Osteocyte (in vitro differentiated cells): ENCODE measurements around the gene PTGES3L. TPM values are rescaled to one million over a fixed set of nuclear protein-coding genes. Genes with fewer than 3 reads are reported as not detected.
"Not testable (repeated sequence)": the region's sequence is repeated elsewhere in the genome, so short reads cannot be mapped to it uniquely, and the experiment has no call there.

Experiments
- DNase-seq: peaks from one replicate; pipeline ENCODE4 v3.0.0; 2021; ENCODE audit warnings: mixed read lengths; ENCODE audit not compliant: unreplicated experiment; ENCODE audit errors: extremely low spot score
- H3K27ac Mint-ChIP-seq: one replicate; pipeline ENCODE4 v1.8.0; 2021; ENCODE audit warnings: mild to moderate bottlenecking, mixed read lengths; ENCODE audit not compliant: unreplicated experiment
- H3K27me3 Mint-ChIP-seq: one replicate; pipeline ENCODE4 v1.8.0; 2021; ENCODE audit warnings: mixed read lengths; ENCODE audit not compliant: unreplicated experiment
- H3K36me3 Mint-ChIP-seq: one replicate; pipeline ENCODE4 v1.8.0; 2021; ENCODE audit warnings: mixed read lengths; ENCODE audit not compliant: unreplicated experiment
- H3K4me1 Mint-ChIP-seq: one replicate; pipeline ENCODE4 v1.8.0; 2021; ENCODE audit warnings: mixed read lengths; ENCODE audit not compliant: unreplicated experiment
- H3K4me3 Mint-ChIP-seq: one replicate; pipeline ENCODE4 v1.8.0; 2021; ENCODE audit warnings: mild to moderate bottlenecking, moderate library complexity, mixed read lengths; ENCODE audit not compliant: unreplicated experiment
- H3K9me3 Mint-ChIP-seq: one replicate; pipeline ENCODE4 v1.8.0; 2021; ENCODE audit warnings: mixed read lengths; ENCODE audit not compliant: unreplicated experiment
- total RNA-seq: library from RNA; stranded (reverse); gene quantifications from 2 replicates; pipeline ENCODE4 v1.2.1, GENCODE V29; 2021
- TF ChIP-seq, protein P1 (sequence below): fragments of 200-600 bp; sonication (generic); IDR thresholded peaks from 2 replicates; pipeline ENCODE4 v1.5.0; 2021; ENCODE audit warnings: antibody characterized with exemption, mild to moderate bottlenecking, moderate library complexity

PTGES3L gene
- total RNA-seq, 1 donor from 2014 or later = 0.35 TPM

DNA sequence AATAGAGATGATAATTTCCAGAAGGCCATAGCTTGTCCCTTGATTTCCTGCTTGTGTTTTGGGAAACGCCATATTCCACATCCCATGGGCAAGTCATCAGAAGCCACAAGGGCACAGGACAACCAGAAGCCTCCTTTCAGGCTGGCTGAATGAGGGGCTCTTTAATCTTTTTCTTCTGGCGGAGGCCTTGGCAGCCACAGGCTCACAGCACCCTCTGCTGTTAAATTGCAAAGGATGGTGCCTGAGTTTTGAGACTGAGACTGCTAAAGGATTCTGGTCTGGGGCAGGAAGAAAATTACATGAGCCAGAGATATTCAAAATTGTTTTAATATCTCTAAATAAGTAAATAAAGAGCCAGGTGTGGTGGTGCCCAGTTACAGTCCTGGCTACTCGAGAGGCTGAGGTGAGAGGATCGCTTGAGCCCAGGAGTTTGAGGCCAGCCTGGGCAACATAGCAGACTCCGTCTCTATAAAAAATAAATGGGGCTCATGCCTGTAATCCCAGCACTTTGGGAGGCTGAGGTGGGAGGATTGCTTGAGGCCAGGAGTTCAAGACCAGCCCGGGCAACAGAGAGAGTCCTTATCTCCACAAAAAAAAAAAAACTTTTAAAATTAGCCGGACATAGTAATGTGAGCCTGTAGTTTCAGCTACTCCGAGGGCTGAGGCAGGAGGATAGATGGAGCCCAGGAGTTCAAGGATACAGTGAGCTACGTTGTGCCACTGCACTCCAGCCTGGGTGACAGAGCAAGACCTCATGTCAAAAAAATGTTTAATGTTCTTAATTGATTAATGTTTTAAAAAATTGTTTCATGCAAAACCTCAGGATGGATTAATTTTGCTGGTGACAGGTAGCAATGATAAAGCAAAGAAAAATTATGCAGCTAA lies 41.9 kb downstream of the PTGES3L start:
- DNase-seq = no peak
- no peaks in the 10 kb centered on the region for H3K9me3 Mint-ChIP-seq
- TF ChIP-seq, protein P1, sequence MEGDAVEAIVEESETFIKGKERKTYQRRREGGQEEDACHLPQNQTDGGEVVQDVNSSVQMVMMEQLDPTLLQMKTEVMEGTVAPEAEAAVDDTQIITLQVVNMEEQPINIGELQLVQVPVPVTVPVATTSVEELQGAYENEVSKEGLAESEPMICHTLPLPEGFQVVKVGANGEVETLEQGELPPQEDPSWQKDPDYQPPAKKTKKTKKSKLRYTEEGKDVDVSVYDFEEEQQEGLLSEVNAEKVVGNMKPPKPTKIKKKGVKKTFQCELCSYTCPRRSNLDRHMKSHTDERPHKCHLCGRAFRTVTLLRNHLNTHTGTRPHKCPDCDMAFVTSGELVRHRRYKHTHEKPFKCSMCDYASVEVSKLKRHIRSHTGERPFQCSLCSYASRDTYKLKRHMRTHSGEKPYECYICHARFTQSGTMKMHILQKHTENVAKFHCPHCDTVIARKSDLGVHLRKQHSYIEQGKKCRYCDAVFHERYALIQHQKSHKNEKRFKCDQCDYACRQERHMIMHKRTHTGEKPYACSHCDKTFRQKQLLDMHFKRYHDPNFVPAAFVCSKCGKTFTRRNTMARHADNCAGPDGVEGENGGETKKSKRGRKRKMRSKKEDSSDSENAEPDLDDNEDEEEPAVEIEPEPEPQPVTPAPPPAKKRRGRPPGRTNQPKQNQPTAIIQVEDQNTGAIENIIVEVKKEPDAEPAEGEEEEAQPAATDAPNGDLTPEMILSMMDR = peak; percentile 76
- no peak overlapping the region for H3K27ac Mint-ChIP-seq
- no peak overlapping the region for H3K4me3 Mint-ChIP-seq
- H3K27me3 Mint-ChIP-seq = peaks cover 32% of the 10 kb centered on the region
- no peaks in the 10 kb centered on the region for H3K4me1 Mint-ChIP-seq
- H3K36me3 Mint-ChIP-seq = no peaks in the 10 kb centered on the region

DNA sequence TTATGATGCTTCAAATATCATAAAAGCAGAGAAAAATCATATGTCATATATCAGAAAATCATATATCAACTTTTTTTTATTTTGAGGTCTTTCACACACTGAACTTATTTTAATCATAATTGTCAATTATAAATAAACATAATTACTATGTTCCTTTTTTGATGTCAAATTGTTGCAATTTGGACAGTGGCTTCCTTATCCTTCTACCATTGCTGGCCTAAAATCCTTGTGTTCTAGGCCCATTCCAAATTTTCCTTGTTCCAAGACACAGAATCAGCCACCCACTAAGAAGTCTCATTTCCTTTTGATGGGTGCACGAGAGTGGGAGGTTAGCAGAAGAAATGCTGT lies 50.4 kb downstream of the PTGES3L start:
- TF ChIP-seq, protein P1 = no peak
- H3K9me3 Mint-ChIP-seq = no peaks in the 10 kb centered on the region
- no peak for DNase-seq
- peaks cover 13% of the 10 kb centered on the region for H3K27me3 Mint-ChIP-seq
- H3K36me3 Mint-ChIP-seq = no peaks in the 10 kb centered on the region
- no peak overlapping the region for H3K4me3 Mint-ChIP-seq
- peaks cover 12% of the 10 kb centered on the region for H3K4me1 Mint-ChIP-seq
- H3K27ac Mint-ChIP-seq = no peak overlapping the region

DNA sequence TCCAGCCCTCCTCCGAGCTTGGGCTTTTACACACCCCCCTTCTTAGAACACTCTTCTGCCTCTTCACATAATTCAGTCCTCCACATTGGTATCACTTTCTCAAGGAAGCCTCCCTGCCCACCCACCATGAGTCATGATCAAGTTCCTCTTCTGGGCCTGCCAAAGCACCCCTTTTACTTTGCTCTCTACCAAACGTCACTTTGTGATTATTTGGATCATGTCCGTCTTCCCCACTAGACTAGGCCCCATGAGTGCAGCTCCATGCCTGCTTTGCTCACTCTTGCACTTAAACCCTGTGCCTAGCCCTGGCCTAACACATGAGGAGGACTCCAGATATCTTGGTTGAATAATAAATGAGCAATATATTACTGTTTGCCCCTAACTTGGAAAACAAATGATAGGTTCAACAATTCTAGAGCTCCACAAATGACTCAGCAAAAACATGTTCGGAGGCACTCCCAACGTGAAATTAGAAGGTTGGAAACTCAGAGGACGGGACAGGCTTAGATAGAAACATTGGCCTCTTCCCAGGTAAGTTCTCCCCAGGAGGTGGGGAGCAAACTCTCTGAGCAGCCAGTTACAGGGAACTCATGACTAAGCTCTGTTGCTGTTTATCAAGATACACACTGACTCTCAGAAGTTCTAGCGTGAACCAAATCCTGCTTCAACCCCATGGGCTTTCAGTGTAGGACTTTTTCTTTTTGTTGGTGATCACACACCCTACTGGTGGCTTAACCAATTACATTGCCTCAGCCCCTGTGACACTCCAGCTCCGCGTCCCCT lies 51.0 kb downstream of the PTGES3L start:
- Mint-ChIP-seq H3K4me1 (peaks cover 12% of the 10 kb centered on the region), H3K36me3 (no peaks in the 10 kb centered on the region), H3K27me3 (peaks cover 9% of the 10 kb centered on the region), H3K4me3 (no peak overlapping the region), H3K27ac (peak overlapping the region; percentile 48), H3K9me3 (no peaks in the 10 kb centered on the region)
- DNase-seq = no peak
- TF ChIP-seq, protein P1 = peak; percentile 53

- H3K27me3 Mint-ChIP-seq = peaks cover 5% of the 10 kb centered on the region
- TF ChIP-seq, protein P1 = no peak
- H3K27ac Mint-ChIP-seq = peak overlapping the region; percentile 7
- no peaks in the 10 kb centered on the region for H3K9me3 Mint-ChIP-seq
- no peak for DNase-seq
- H3K36me3 Mint-ChIP-seq = no peaks in the 10 kb centered on the region
- no peak overlapping the region for H3K4me3 Mint-ChIP-seq
- H3K4me1 Mint-ChIP-seq = peaks cover 30% of the 10 kb centered on the region
Observed at GRCh38 chr17:42924891-42925290, 55.0 kb downstream of the PTGES3L start.

- H3K4me3 Mint-ChIP-seq, H3K36me3 Mint-ChIP-seq, DNase-seq, H3K9me3 Mint-ChIP-seq, H3K27me3 Mint-ChIP-seq, H3K27ac Mint-ChIP-seq: not testable (repeated sequence)
- peaks cover 23% of the 10 kb centered on the region for H3K4me1 Mint-ChIP-seq
Observed at GRCh38 chr17:42923472-42923871, 56.4 kb downstream of the PTGES3L start.
